Measurements from ENCODE around the gene POU3F2.

- no peak for TF ChIP-seq CTCF (IDR thresholded peaks at IDR 0.05)
- no peak for TF ChIP-seq POLR2A (IDR thresholded peaks at IDR 0.05)
These were observed 6.7 kb downstream of the POU3F2 start for GRCh38 chr6:98840996-98841513.

All from Peyer's patch (tissue), 4 donors.